Upper lobe of left lung (tissue), 4 donors: ENCODE data around the gene NPEPPS.
"Not testable (repeated sequence)": the region's sequence is repeated elsewhere in the genome, so short reads cannot be mapped to it uniquely, and the experiment has no call there.

Experiments
- EP300 ChIP-seq, 4 donors: sonication (generic); formaldehyde crosslinking; IDR thresholded peaks; one replicate each; pipeline ENCODE4 v1.5.1; 2017; ENCODE audit warnings: antibody characterized with exemption in 4 of 4, control low read depth in 2 of 4
- POLR2A ChIP-seq, 4 donors: fragments of 450-650 bp; IDR thresholded peaks; one replicate each; pipeline ENCODE4 v1.5.1; 2016 to 2017; ENCODE audit warnings: antibody characterized with exemption in 4 of 4, mild to moderate bottlenecking in 2 of 4
- POLR2AphosphoS5 ChIP-seq, 2 donors: sonication (generic); formaldehyde crosslinking; IDR thresholded peaks; one replicate each; pipeline ENCODE4 v1.5.1; 2017; ENCODE audit warnings: antibody characterized with exemption in 2 of 2
- TF ChIP-seq, protein P1 (sequence below), 6 experiments: fragments of 450-650 bp in 4 of 6; fragments of 200-600 bp in 2 of 6; sonication (generic) in 2 of 6; IDR thresholded peaks; one replicate each; pipeline ENCODE4 v1.5.1; 2016 to 2019; ENCODE audit warnings: antibody characterized with exemption in 6 of 6

DNA sequence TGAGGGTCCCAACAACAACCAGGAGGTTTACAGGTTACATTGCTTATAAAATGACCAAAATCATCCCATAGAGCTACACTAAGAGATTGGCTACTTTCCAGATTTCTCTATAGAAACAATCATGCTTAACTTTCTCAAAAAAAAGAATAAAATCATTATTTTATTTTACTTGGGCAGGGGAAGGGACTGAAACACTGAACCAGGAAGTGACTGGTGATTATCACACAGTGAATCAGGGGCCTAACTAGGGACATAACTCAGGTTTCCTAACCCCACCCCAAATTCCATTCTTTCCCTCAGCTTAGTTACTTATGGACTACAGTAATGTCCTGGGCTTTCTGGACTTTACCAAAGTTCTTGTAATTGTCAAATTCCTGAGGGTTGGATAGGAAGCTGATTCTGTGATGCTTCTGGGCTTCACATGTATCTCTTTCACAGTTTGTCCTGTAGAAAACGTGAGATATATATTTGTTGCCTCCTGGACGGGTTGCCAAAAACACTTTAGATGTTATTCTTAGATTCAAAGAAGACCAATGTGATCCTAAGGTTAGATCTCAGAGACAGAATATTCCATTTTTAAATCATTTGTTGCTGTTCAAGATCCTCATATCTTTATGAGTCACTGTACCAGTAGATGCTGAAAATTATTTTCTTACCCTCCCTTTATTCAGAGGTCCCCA is 28.0 kb upstream of the NPEPPS start:
- TF ChIP-seq, protein P1, sequence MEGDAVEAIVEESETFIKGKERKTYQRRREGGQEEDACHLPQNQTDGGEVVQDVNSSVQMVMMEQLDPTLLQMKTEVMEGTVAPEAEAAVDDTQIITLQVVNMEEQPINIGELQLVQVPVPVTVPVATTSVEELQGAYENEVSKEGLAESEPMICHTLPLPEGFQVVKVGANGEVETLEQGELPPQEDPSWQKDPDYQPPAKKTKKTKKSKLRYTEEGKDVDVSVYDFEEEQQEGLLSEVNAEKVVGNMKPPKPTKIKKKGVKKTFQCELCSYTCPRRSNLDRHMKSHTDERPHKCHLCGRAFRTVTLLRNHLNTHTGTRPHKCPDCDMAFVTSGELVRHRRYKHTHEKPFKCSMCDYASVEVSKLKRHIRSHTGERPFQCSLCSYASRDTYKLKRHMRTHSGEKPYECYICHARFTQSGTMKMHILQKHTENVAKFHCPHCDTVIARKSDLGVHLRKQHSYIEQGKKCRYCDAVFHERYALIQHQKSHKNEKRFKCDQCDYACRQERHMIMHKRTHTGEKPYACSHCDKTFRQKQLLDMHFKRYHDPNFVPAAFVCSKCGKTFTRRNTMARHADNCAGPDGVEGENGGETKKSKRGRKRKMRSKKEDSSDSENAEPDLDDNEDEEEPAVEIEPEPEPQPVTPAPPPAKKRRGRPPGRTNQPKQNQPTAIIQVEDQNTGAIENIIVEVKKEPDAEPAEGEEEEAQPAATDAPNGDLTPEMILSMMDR (IDR thresholded peaks at IDR 0.05): not testable (repeated sequence)
- TF ChIP-seq POLR2AphosphoS5, EP300, POLR2A (IDR thresholded peaks at IDR 0.05): not testable (repeated sequence)
